ENCODE measurements around the gene WSCD1. TPM values are rescaled to one million over a fixed set of nuclear protein-coding genes. Genes with fewer than 3 reads are reported as not detected.
A peak's percentile ranks its signal among the peaks of the same experiment; 100 is the strongest.

WSCD1 gene
- total RNA-seq, 1 experiment from 2014 or later = 57.0 TPM

DNA sequence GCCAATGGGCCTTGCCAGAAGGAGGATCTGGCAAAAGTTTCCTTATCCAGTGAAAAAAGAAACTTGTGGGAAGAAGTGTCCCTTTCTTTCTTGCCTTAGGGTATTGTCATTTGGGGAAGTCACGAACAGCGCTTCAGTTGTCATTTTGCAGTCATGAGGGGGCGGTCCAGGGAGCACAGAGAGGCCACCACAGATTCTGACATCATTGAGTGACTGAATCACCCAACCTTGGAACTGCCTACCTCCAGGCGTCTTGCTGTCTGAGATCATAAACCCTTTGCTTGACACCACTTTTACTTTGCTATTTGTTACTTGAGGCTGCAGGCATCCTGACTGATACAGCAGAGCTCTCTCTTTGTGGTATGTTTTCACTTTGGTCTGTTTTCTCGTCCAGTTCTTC lies 3.1 kb upstream of the WSCD1 start:
- no peaks in the 10 kb centered on the region for H3K9me3 ChIP-seq (ENCODE audit: low read length)
- H3K9me2 ChIP-seq (replicated peaks; ENCODE audit: low read length) = no peaks in the 10 kb centered on the region
- no peak overlapping the region for H2AFZ ChIP-seq (ENCODE audit: low read length)
- ChIA-PET CTCF (no interaction called here), POLR2A (ENCODE audit: unreplicated experiment) (no interaction called here)
- H4K20me1 ChIP-seq (ENCODE audit: low read length) = peaks cover 3% of the 10 kb centered on the region; the same call in 1 of the 2 replicates
- H3K27me3 ChIP-seq (ENCODE audit: low read length) = no peaks in the 10 kb centered on the region
- peaks cover 26% of the 10 kb centered on the region for H3K4me1 ChIP-seq (ENCODE audit: insufficient read depth, low read length)
- no peak overlapping the region for H3K27ac ChIP-seq (ENCODE audit: low read length)
- ATAC-seq = no peak
- H3K9ac ChIP-seq (ENCODE audit: low read length) = no peak overlapping the region
- H3K79me2 ChIP-seq (ENCODE audit: low read length) = peaks cover 13% of the 10 kb centered on the region
- BruUV-seq (replicated peaks) = no TSS peak
- H3K4me3 ChIP-seq (ENCODE audit: low read length) = no peak overlapping the region
- TF ChIP-seq EZH2 (IDR thresholded peaks at IDR 0.05; ENCODE audit: low read length, unreplicated experiment) (no peak), EZH2phosphoT487 (IDR thresholded peaks at IDR 0.05; ENCODE audit: borderline replicate concordance, low read length) (no peak)
- TF ChIP-seq, protein P1, sequence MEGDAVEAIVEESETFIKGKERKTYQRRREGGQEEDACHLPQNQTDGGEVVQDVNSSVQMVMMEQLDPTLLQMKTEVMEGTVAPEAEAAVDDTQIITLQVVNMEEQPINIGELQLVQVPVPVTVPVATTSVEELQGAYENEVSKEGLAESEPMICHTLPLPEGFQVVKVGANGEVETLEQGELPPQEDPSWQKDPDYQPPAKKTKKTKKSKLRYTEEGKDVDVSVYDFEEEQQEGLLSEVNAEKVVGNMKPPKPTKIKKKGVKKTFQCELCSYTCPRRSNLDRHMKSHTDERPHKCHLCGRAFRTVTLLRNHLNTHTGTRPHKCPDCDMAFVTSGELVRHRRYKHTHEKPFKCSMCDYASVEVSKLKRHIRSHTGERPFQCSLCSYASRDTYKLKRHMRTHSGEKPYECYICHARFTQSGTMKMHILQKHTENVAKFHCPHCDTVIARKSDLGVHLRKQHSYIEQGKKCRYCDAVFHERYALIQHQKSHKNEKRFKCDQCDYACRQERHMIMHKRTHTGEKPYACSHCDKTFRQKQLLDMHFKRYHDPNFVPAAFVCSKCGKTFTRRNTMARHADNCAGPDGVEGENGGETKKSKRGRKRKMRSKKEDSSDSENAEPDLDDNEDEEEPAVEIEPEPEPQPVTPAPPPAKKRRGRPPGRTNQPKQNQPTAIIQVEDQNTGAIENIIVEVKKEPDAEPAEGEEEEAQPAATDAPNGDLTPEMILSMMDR (conservative IDR thresholded peaks at IDR 0.05; ENCODE audit: low read depth, low read length) = no peak
- intact Hi-C loops (cut with micrococcal nuclease) = loop anchor here (5.0 to 10.0 kb wide), 5 partner anchors 182 to 472 kb away; no protein-coding TSS in a partner anchor
- no peaks in the 10 kb centered on the region for H3F3A ChIP-seq (ENCODE audit: low read length, unreplicated experiment)
- no peak for DNase-seq
- no peak overlapping the region for H3K4me2 ChIP-seq (ENCODE audit: low read length)
- no peaks in the 10 kb centered on the region for H3K36me3 ChIP-seq (ENCODE audit: low read depth, low read length)

DNA sequence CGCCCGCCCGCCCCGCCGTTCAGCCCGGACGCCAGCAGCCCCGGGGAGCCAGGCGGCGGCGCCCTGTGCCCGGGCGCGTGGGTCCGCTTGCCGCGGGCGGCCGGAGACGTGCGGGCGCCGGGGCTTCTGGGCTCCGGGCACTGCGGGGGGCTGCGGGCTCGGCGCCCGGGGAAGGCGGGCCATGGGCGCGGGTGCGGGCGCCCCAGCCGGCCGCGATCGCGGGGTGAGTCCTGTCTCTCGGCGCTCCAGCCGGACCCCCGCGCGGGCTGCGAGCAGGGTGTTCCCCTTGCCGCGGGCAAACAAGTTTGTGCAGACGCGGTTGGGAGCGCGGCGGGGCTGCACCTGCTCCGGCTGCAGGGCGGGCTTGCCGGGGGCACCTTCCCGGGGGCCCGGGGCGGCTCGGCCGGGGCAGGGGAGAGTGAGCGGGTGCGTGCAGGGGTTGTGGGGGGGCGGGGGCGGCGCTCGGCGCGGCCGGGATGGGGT lies 292 bp downstream of the WSCD1 start:
- BruUV-seq (replicated peaks) = no TSS peak
- peak overlapping the region; percentile 95 for H3K4me2 ChIP-seq (ENCODE audit: low read length)
- no peak overlapping the region for H2AFZ ChIP-seq (ENCODE audit: low read length)
- intact Hi-C loops (cut with micrococcal nuclease) = no loop called here
- DNase-seq (no peak), ATAC-seq (no peak; the same call in 1 of the 2 replicates)
- H3K9me3 ChIP-seq (ENCODE audit: low read length) = no peaks in the 10 kb centered on the region
- peak overlapping the region; percentile 79 for H3K4me3 ChIP-seq (ENCODE audit: low read length)
- no peaks in the 10 kb centered on the region for H3K27me3 ChIP-seq (ENCODE audit: low read length)
- peak overlapping the region; percentile 75 for H3K9ac ChIP-seq (ENCODE audit: low read length)
- TF ChIP-seq EZH2 (IDR thresholded peaks at IDR 0.05; ENCODE audit: low read length, unreplicated experiment) = no peak
- TF ChIP-seq, protein P1 (conservative IDR thresholded peaks at IDR 0.05; ENCODE audit: low read depth, low read length) = no peak
- no peak for TF ChIP-seq EZH2phosphoT487 (IDR thresholded peaks at IDR 0.05; ENCODE audit: borderline replicate concordance, low read length)
- peaks cover 10% of the 10 kb centered on the region; the same call in 1 of the 2 replicates for H4K20me1 ChIP-seq (ENCODE audit: low read length)
- H3K79me2 ChIP-seq (ENCODE audit: low read length) = peaks cover 46% of the 10 kb centered on the region
- no peaks in the 10 kb centered on the region for H3F3A ChIP-seq (ENCODE audit: low read length, unreplicated experiment)
- H3K36me3 ChIP-seq (ENCODE audit: low read depth, low read length) = no peaks in the 10 kb centered on the region
- no peak overlapping the region for H3K27ac ChIP-seq (ENCODE audit: low read length)
- ChIA-PET CTCF (no interaction called here), POLR2A (ENCODE audit: unreplicated experiment) (no interaction called here)
- H3K9me2 ChIP-seq (replicated peaks; ENCODE audit: low read length) = no peaks in the 10 kb centered on the region
- H3K4me1 ChIP-seq (ENCODE audit: insufficient read depth, low read length) = peaks cover 31% of the 10 kb centered on the region

DNA sequence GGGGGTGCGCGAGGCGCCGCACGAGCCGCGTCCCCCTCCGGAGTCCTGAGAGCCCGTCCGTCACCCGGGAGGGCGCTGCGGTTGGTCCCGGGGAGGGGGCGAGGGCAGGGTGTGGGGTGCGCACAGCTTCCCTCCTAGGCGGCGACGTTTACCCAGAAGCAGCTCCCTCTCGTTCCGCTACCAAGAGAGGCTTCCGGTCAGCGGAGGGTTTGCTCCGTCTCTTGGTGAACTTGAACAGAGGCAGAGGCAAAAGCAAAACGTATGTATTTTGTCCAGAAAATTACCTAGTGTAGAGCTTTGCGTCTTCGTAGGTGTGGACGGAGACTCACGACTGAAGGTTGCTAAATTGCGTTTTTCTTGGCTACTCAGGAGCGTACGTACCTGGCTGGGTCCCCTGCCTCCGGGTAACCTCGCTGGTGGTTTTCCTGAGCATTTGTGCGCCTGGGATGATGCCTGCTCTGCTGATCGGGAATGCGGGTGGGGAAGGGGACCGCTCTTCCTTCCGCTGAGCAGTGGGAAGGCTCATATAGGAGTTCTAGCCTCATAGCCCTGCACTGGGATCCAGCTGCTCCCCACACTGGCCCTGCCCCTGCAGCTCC lies 833 bp downstream of the WSCD1 start:
- no peaks in the 10 kb centered on the region for H3F3A ChIP-seq (ENCODE audit: low read length, unreplicated experiment)
- ChIA-PET CTCF (no interaction called here), POLR2A (ENCODE audit: unreplicated experiment) (no interaction called here)
- H3K9ac ChIP-seq (ENCODE audit: low read length) = peak overlapping the region; percentile 75
- DNase-seq (peak; percentile 15), ATAC-seq (peak; percentile 42)
- H3K79me2 ChIP-seq (ENCODE audit: low read length) = peaks cover 51% of the 10 kb centered on the region
- intact Hi-C loops (cut with micrococcal nuclease) = no loop called here
- H3K36me3 ChIP-seq (ENCODE audit: low read depth, low read length) = no peaks in the 10 kb centered on the region
- H3K27me3 ChIP-seq (ENCODE audit: low read length) = no peaks in the 10 kb centered on the region
- H4K20me1 ChIP-seq (ENCODE audit: low read length) = peaks cover 10% of the 10 kb centered on the region; the same call in 1 of the 2 replicates
- TF ChIP-seq EZH2 (IDR thresholded peaks at IDR 0.05; ENCODE audit: low read length, unreplicated experiment) (no peak), EZH2phosphoT487 (IDR thresholded peaks at IDR 0.05; ENCODE audit: borderline replicate concordance, low read length) (no peak)
- TF ChIP-seq, protein P1 (conservative IDR thresholded peaks at IDR 0.05; ENCODE audit: low read depth, low read length) = no peak
- H3K27ac ChIP-seq (ENCODE audit: low read length) = peak overlapping the region; percentile 56
- peak overlapping the region; percentile 95 for H3K4me2 ChIP-seq (ENCODE audit: low read length)
- BruUV-seq (replicated peaks) = TSS peak; percentile 55
- peaks cover 28% of the 10 kb centered on the region for H3K4me1 ChIP-seq (ENCODE audit: insufficient read depth, low read length)
- no peaks in the 10 kb centered on the region for H3K9me3 ChIP-seq (ENCODE audit: low read length)
- H2AFZ ChIP-seq (ENCODE audit: low read length) = peak overlapping the region; percentile 24; the same call in 1 of the 2 replicates
- no peaks in the 10 kb centered on the region for H3K9me2 ChIP-seq (replicated peaks; ENCODE audit: low read length)
- peak overlapping the region; percentile 79 for H3K4me3 ChIP-seq (ENCODE audit: low read length)
